IMR-90 (cell line): Measurements from ENCODE around the gene ZMIZ2. TPM values are rescaled to one million over a fixed set of nuclear protein-coding genes. Genes with fewer than 3 reads are reported as not detected.
"Not testable (repeated sequence)": the region's sequence is repeated elsewhere in the genome, so short reads cannot be mapped to it uniquely, and the experiment has no call there.

Experiments
- ATAC-seq: fragments of 200-7000 bp; cut with Tn5 transposase; 2 replicates; pipeline ENCODE4 v1.9.1; 2020; ENCODE audit warnings: low read depth, mild to moderate bottlenecking, moderate library complexity
- BruUV-seq: library from RNA; stranded (reverse); fragments of 400-500 nt; replicated peaks from 2 replicates; lab custom pipeline; 2021; lab: Mats Ljungman, UMichigan
- CTCF ChIA-PET: fragments of 300-600 bp; formaldehyde crosslinking; extraction: SDS; loops from one replicate; lab custom pipeline; 2021; ENCODE audit warnings: antibody characterized with exemption; lab: Yijun Ruan, JAX
- POLR2A ChIA-PET: fragments of 300-600 bp; sonication (Branson Sonifier 250); formaldehyde crosslinking; loops from one replicate; lab custom pipeline; 2022; ENCODE audit warnings: antibody characterized with exemption; ENCODE audit not compliant: unreplicated experiment; lab: Charles Lee
- DNase-seq: peaks from one replicate; pipeline ENCODE4 v3.0.0; 2013
- H2AFZ ChIP-seq: replicated peaks from 2 replicates; pipeline ENCODE3; 2013; ENCODE audit warnings: low read length, mild to moderate bottlenecking; ENCODE audit not compliant: poor library complexity
- H2AK5ac ChIP-seq: 2 replicates; pipeline ENCODE4 v1.6.1; 2013; ENCODE audit warnings: low read depth, low read length, inconsistent platforms
- H2AK9ac ChIP-seq: replicated peaks from 2 replicates; pipeline ENCODE3; 2013; ENCODE audit warnings: mild to moderate bottlenecking, low read depth, low read length, moderate library complexity; ENCODE audit not compliant: poor library complexity
- H2BK120ac ChIP-seq: 2 replicates; pipeline ENCODE4 v1.6.1; 2013; ENCODE audit warnings: low read depth, low read length, inconsistent platforms
- H2BK15ac ChIP-seq: 3 replicates; pipeline ENCODE4 v1.6.1; 2013; ENCODE audit warnings: low read depth, low read length, inconsistent platforms
- H2BK20ac ChIP-seq: 2 replicates; pipeline ENCODE4 v1.6.1; 2013; ENCODE audit warnings: low read depth, mild to moderate bottlenecking, inconsistent platforms, low read length, moderate library complexity
- H2BK5ac ChIP-seq: 2 replicates; pipeline ENCODE4 v1.6.1; 2013; ENCODE audit warnings: mild to moderate bottlenecking, low read depth, low read length, inconsistent platforms; ENCODE audit not compliant: poor library complexity, severe bottlenecking
- H3K14ac ChIP-seq: replicated peaks from 2 replicates; pipeline ENCODE4 v1.6.1; 2013; ENCODE audit warnings: low read depth, low read length, inconsistent platforms
- H3K18ac ChIP-seq: 2 replicates; pipeline ENCODE4 v1.6.1; 2013; ENCODE audit warnings: low read depth, low read length, control low read depth
- H3K23ac ChIP-seq: 2 replicates; pipeline ENCODE4 v1.6.1; 2013; ENCODE audit warnings: low read depth, low read length, inconsistent platforms
- H3K27ac ChIP-seq: 2 replicates; pipeline ENCODE4 v1.5.1; 2013; ENCODE audit warnings: mild to moderate bottlenecking, control low read depth, low read length; ENCODE audit not compliant: insufficient read depth
- H3K27me3 ChIP-seq: 2 replicates; pipeline ENCODE4 v1.6.1; 2013; ENCODE audit warnings: low read length; ENCODE audit not compliant: control insufficient read depth, insufficient read depth
- H3K36me3 ChIP-seq: 2 replicates; pipeline ENCODE4 v1.6.1; 2013; ENCODE audit warnings: low read length, mixed read lengths; ENCODE audit not compliant: control insufficient read depth, insufficient read depth
- H3K4ac ChIP-seq: 2 replicates; pipeline ENCODE4 v1.6.1; 2013; ENCODE audit warnings: low read depth, low read length, inconsistent platforms
- H3K4me1 ChIP-seq: 2 replicates; pipeline ENCODE4 v1.6.1; 2013; ENCODE audit warnings: low read length, mixed read lengths; ENCODE audit not compliant: control insufficient read depth, insufficient read depth
- H3K4me2 ChIP-seq: 2 replicates; pipeline ENCODE4 v1.6.1; 2013; ENCODE audit warnings: low read depth, mild to moderate bottlenecking, control low read depth, low read length, moderate library complexity
- H3K4me3 ChIP-seq: 2 replicates; pipeline ENCODE4 v1.5.1; 2013; ENCODE audit warnings: low read depth, mild to moderate bottlenecking, control low read depth, low read length, moderate library complexity; ENCODE audit not compliant: insufficient read depth
- H3K56ac ChIP-seq: 2 replicates; pipeline ENCODE4 v1.6.1; 2013; ENCODE audit warnings: low read length, inconsistent platforms; ENCODE audit not compliant: insufficient read depth; ENCODE audit errors: extremely low read depth
- H3K79me1 ChIP-seq, 2 experiments: 2 replicates each; pipeline ENCODE4 v1.6.1; 2013; ENCODE audit warnings: low read length in 2 of 2, inconsistent platforms in 1 of 2, low read depth in 1 of 2
- H3K9ac ChIP-seq: 2 replicates; pipeline ENCODE4 v1.6.1; 2013; ENCODE audit warnings: low read depth, low read length, control low read depth
- H3K9me1 ChIP-seq: 2 replicates; pipeline ENCODE4 v1.6.1; 2013; ENCODE audit warnings: low read length, inconsistent platforms; ENCODE audit not compliant: insufficient read depth
- H3K9me3 ChIP-seq: 2 replicates; pipeline ENCODE4 v1.6.1; 2013; ENCODE audit warnings: low read length; ENCODE audit not compliant: control insufficient read depth, insufficient read depth
- H4K20me1 ChIP-seq: 2 replicates; pipeline ENCODE4 v1.6.1; 2013; ENCODE audit warnings: low read length, inconsistent platforms; ENCODE audit not compliant: insufficient read depth
- H4K5ac ChIP-seq: 2 replicates; pipeline ENCODE4 v1.6.1; 2013; ENCODE audit warnings: mild to moderate bottlenecking, low read depth, low read length, control low read depth
- H4K8ac ChIP-seq, 2 experiments: 2 replicates each; pipeline ENCODE4 v1.6.1; 2013; ENCODE audit warnings: low read depth in 2 of 2, low read length in 2 of 2, control low read depth in 1 of 2, inconsistent platforms in 1 of 2
- H4K91ac ChIP-seq: 2 replicates; pipeline ENCODE4 v1.6.1; 2013; ENCODE audit warnings: low read depth, low read length, inconsistent platforms; ENCODE audit not compliant: insufficient read depth
- WGBS, 2 experiments: methylation state at CpG; one replicate each; pipeline versions ENCODE4 v1.1.5 to v1.1.7; 2013; ENCODE audit warnings: missing lambda C conversion rate in 2 of 2; ENCODE audit not compliant: insufficient read length in 1 of 2; ENCODE audit errors: extremely low coverage in 2 of 2; 5-methylcytosine and 5-hydroxymethylcytosine counted together
- dilution Hi-C: fragments of 300-500 bp; cut with HindIII; formaldehyde crosslinking; loops from one replicate; pipeline ENCODE4 v1.14.3; 2018; ENCODE audit warnings: low sequenced_read_pairs; ENCODE audit not compliant: unreplicated experiment
- in situ Hi-C: fragments of 300-500 bp; cut with MboI; formaldehyde crosslinking; loops from 3 replicates; pipeline ENCODE4 v1.14.3; 2019; ENCODE audit warnings: low sequenced_read_pairs, inconsistent platforms, mixed read lengths
- intact Hi-C: fragments of 100-400 bp; cut with micrococcal nuclease; formaldehyde crosslinking; loops from 2 replicates; pipeline ENCODE4 v1.10.0; 2022
- polyA plus RNA-seq, 3 experiments: library from polyadenylated mRNA; depleted of rRNA; stranded (reverse); fragments of >200 nt; gene quantifications; 2 replicates each; pipeline ENCODE4 v1.2.3, GENCODE V29; 2012; ENCODE audit warnings: low replicate concordance in 1 of 3
- total RNA-seq: library from RNA; depleted of rRNA; stranded (reverse); fragments of >200 nt; gene quantifications from 2 replicates; pipeline ENCODE4 v1.2.3, GENCODE V29; 2012

Gene ZMIZ2
- total and polyA plus RNA-seq, 2 of the 4 experiments (the other 2 are of a cell fraction) = 3.0 to 24.0 TPM

DNA sequence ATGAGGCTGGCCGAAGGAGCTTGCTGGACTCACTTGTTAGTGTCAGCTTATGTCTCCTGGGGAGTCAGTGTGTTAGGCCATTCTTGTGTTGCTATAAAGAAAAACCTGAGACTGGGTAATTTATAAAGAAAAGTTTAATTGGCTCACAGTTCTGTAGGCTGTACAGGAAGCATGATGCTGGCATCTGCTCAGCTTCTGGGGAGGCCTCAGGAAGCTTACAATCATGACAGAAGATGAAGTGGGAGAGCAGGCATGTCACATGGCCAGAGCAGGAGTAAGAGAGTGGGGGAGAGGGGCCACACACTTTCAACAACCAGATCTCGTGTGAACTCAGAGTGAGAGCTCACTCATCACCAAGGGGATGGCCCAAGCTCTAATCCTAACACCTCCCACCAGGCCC, 49.0 kb upstream of the ZMIZ2 start:
- BruUV-seq, H3K27me3 ChIP-seq, H2AK9ac ChIP-seq, CTCF ChIA-PET, H2AFZ ChIP-seq, H3K18ac ChIP-seq, H2BK20ac ChIP-seq, in situ Hi-C loops, H2BK120ac ChIP-seq, dilution Hi-C loops, H3K4me3 ChIP-seq, H4K5ac ChIP-seq, H3K56ac ChIP-seq, POLR2A ChIA-PET, H2BK5ac ChIP-seq, intact Hi-C loops, H2BK15ac ChIP-seq, H3K9ac ChIP-seq, H3K79me1 ChIP-seq, H2AK5ac ChIP-seq, H4K91ac ChIP-seq, DNase-seq, H3K14ac ChIP-seq, H3K27ac ChIP-seq, H3K9me3 ChIP-seq, H4K8ac ChIP-seq, H3K23ac ChIP-seq, H3K4me2 ChIP-seq, ATAC-seq, H3K4me1 ChIP-seq, H4K20me1 ChIP-seq, H3K4ac ChIP-seq: not testable (repeated sequence)
- peaks cover 14% of the 10 kb centered on the region; the same call in 1 of the 2 replicates for H3K9me1 ChIP-seq
- WGBS, 2 experiments = 100% methylated on average over 1 of the region's 2 CpGs; no CpG with 5 or more reads in 1 of the 2 experiments
- H3K36me3 ChIP-seq = peaks cover 44% of the 10 kb centered on the region
